ENCODE measurements around the gene SLC35F3. TPM values are rescaled to one million over a fixed set of nuclear protein-coding genes. Genes with fewer than 3 reads are reported as not detected.

SLC35F3 gene
- total and polyA plus RNA-seq, 3 experiments from 2014 or later = 0.21 to 7.8 (median 6.9) TPM

GRCh38 chr1:234001817-234002216, 97.3 kb downstream of the SLC35F3 start:
- peaks cover 13 to 30% of the 10 kb centered on the region in 2 donors for H3K27me3 Mint-ChIP-seq
- H3K27ac Mint-ChIP-seq = no peak overlapping the region
- no peaks in the 10 kb centered on the region for H3K4me1 Mint-ChIP-seq

DNA sequence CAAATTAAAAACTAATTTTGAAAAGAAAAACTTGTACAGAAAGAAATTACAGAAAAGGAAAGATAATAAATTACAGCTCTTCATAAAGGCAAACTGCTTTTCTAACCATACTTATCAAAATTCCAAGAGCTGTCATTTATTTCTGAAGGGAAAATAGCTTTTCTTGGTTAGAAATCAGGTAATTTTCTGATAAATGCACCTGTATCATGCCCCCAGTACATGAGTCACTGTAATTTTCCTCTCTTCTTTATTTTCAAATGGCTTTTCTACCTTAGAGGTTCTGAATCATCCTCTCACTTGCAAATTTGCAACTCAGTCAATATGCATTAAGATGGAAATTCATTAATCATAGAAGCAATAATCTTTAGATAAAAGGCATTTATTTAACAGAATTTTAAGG, 100.1 kb downstream of the SLC35F3 start:
- no peaks in the 10 kb centered on the region for H3K36me3 ChIP-seq (ENCODE audit: insufficient read depth, low read length)
- no peaks in the 10 kb centered on the region for H3K36me3 Mint-ChIP-seq
- no peaks in the 10 kb centered on the region for H3K27me3 ChIP-seq (ENCODE audit: insufficient read depth, low read length, poor library complexity, severe bottlenecking)
- no peak overlapping the region for H3K27ac Mint-ChIP-seq
- no peak for DNase-seq
- ChIA-PET CTCF (no interaction called here), POLR2A (no interaction called here)
- H3K4me3 ChIP-seq (ENCODE audit: low read length) = no peak overlapping the region
- no peaks in the 10 kb centered on the region for H3K9me3 ChIP-seq (ENCODE audit: low read length)
- peaks cover 12 to 26% of the 10 kb centered on the region in 2 donors for H3K27me3 Mint-ChIP-seq
- H3K27ac ChIP-seq (ENCODE audit: low read depth, low read length) = no peak overlapping the region
- no peak overlapping the region for H3K4me3 Mint-ChIP-seq
- no peaks in the 10 kb centered on the region for H3K4me1 ChIP-seq (ENCODE audit: insufficient read depth, low read length)
- no peaks in the 10 kb centered on the region for H3K4me1 Mint-ChIP-seq
- H3K9me3 Mint-ChIP-seq = peaks cover 0 to 5% (median 0%) of the 10 kb centered on the region in 5 donors

More at GRCh38 chr1:234001817-234002216, 97.3 kb downstream of the SLC35F3 start:
- no peaks in the 10 kb centered on the region for H3K9me3 ChIP-seq (ENCODE audit: low read length)
- no peak overlapping the region for H3K4me3 ChIP-seq (ENCODE audit: low read length)
- no peaks in the 10 kb centered on the region for H3K4me1 ChIP-seq (ENCODE audit: insufficient read depth, low read length)
- no peak overlapping the region for H3K4me3 Mint-ChIP-seq
- H3K27me3 ChIP-seq (ENCODE audit: insufficient read depth, low read length, poor library complexity, severe bottlenecking) = no peaks in the 10 kb centered on the region
- no peaks in the 10 kb centered on the region for H3K36me3 Mint-ChIP-seq
- DNase-seq = no peak
- POLR2A ChIA-PET = no interaction called here
- H3K9me3 Mint-ChIP-seq = peaks cover 0 to 2% (median 0%) of the 10 kb centered on the region in 5 donors
- H3K27ac ChIP-seq (ENCODE audit: low read depth, low read length) = no peak overlapping the region
- CTCF ChIA-PET = no interaction called here
- no peaks in the 10 kb centered on the region for H3K36me3 ChIP-seq (ENCODE audit: insufficient read depth, low read length)

- H3K9me3 ChIP-seq (ENCODE audit: low read length) = no peaks in the 10 kb centered on the region
- CTCF ChIA-PET = no interaction called here
- H3K36me3 Mint-ChIP-seq = no peaks in the 10 kb centered on the region
- H3K4me1 ChIP-seq (ENCODE audit: insufficient read depth, low read length) = no peaks in the 10 kb centered on the region
- POLR2A ChIA-PET = no interaction called here
- H3K36me3 ChIP-seq (ENCODE audit: insufficient read depth, low read length) = no peaks in the 10 kb centered on the region
- peaks cover 0 to 5% (median 2%) of the 10 kb centered on the region in 5 donors for H3K9me3 Mint-ChIP-seq
- H3K4me3 ChIP-seq (ENCODE audit: low read length) = no peak overlapping the region
- H3K27ac ChIP-seq (ENCODE audit: low read depth, low read length) = no peak overlapping the region
- no peaks in the 10 kb centered on the region for H3K4me1 Mint-ChIP-seq
- H3K4me3 Mint-ChIP-seq = no peak overlapping the region
- H3K27ac Mint-ChIP-seq = no peak overlapping the region
- no peaks in the 10 kb centered on the region for H3K27me3 ChIP-seq (ENCODE audit: insufficient read depth, low read length, poor library complexity, severe bottlenecking)
- no peak for DNase-seq
- peaks cover 3 to 41% of the 10 kb centered on the region in 2 donors for H3K27me3 Mint-ChIP-seq
Measured at GRCh38 chr1:234007684-234008083, 103.2 kb downstream of the SLC35F3 start.

DNA sequence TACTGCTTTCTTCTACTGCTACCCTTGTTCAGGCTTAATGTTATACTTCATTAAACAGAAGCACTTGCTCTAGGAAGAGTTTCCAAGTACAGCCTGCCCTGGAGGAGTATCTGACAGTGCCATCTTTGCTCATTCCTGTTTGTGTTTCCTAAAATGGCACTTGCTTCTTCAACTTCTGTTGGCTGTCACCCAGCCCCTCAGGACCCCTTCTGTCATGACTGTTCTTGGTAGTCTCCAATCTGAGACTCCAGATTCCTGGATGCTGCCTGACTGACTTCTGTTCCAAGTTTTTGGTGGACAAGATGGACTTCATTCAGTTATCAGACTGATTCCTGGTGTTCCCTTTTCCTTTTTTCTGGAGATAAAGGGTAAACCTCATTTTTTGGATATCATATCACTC, 104.1 kb downstream of the SLC35F3 start:
- ChIA-PET POLR2A (no interaction called here), CTCF (no interaction called here)

GRCh38 chr1:234009668-234010067, 105.2 kb downstream of the SLC35F3 start:
- ChIA-PET CTCF (no interaction called here), POLR2A (no interaction called here)
- no peak for DNase-seq
- Histone ChIP-seq H3K27ac (ENCODE audit: low read depth, low read length) (no peak overlapping the region), H3K4me1 (ENCODE audit: insufficient read depth, low read length) (no peaks in the 10 kb centered on the region), H3K36me3 (ENCODE audit: insufficient read depth, low read length) (no peaks in the 10 kb centered on the region), H3K4me3 (ENCODE audit: low read length) (no peak overlapping the region), H3K27me3 (ENCODE audit: insufficient read depth, low read length, poor library complexity, severe bottlenecking) (no peaks in the 10 kb centered on the region), H3K9me3 (ENCODE audit: low read length) (no peaks in the 10 kb centered on the region)
- no peak overlapping the region for H3K27ac Mint-ChIP-seq
- H3K27me3 Mint-ChIP-seq = peaks cover 7 to 45% of the 10 kb centered on the region in 2 donors
- H3K4me1 Mint-ChIP-seq = no peaks in the 10 kb centered on the region
- H3K36me3 Mint-ChIP-seq = no peaks in the 10 kb centered on the region
- no peak overlapping the region for H3K4me3 Mint-ChIP-seq
- H3K9me3 Mint-ChIP-seq = peaks cover 0 to 8% (median 2%) of the 10 kb centered on the region in 5 donors

More for the DNA sequence above, 104.1 kb downstream of the SLC35F3 start:
- no peak overlapping the region for H3K27ac ChIP-seq (ENCODE audit: low read depth, low read length)
- no peaks in the 10 kb centered on the region for H3K36me3 Mint-ChIP-seq
- H3K9me3 ChIP-seq (ENCODE audit: low read length) = no peaks in the 10 kb centered on the region
- H3K27ac Mint-ChIP-seq = no peak overlapping the region
- no peak overlapping the region for H3K4me3 ChIP-seq (ENCODE audit: low read length)
- peaks cover 3 to 45% of the 10 kb centered on the region in 2 donors for H3K27me3 Mint-ChIP-seq
- H3K36me3 ChIP-seq (ENCODE audit: insufficient read depth, low read length) = no peaks in the 10 kb centered on the region
- no peaks in the 10 kb centered on the region for H3K4me1 Mint-ChIP-seq
- no peaks in the 10 kb centered on the region for H3K4me1 ChIP-seq (ENCODE audit: insufficient read depth, low read length)
- H3K27me3 ChIP-seq (ENCODE audit: insufficient read depth, low read length, poor library complexity, severe bottlenecking) = no peaks in the 10 kb centered on the region
- no peak overlapping the region for H3K4me3 Mint-ChIP-seq
- no peak for DNase-seq
- peaks cover 0 to 8% (median 2%) of the 10 kb centered on the region in 5 donors for H3K9me3 Mint-ChIP-seq

GRCh38 chr1:234014208-234014607, 109.7 kb downstream of the SLC35F3 start:
- POLR2A ChIA-PET = no interaction called here
- peaks cover 0 to 8% (median 0%) of the 10 kb centered on the region in 5 donors for H3K9me3 Mint-ChIP-seq
- no peak overlapping the region for H3K4me3 ChIP-seq (ENCODE audit: low read length)
- no peaks in the 10 kb centered on the region for H3K4me1 ChIP-seq (ENCODE audit: insufficient read depth, low read length)
- H3K36me3 ChIP-seq (ENCODE audit: insufficient read depth, low read length) = no peaks in the 10 kb centered on the region
- H3K27ac ChIP-seq (ENCODE audit: low read depth, low read length) = no peak overlapping the region
- H3K27ac Mint-ChIP-seq = no peak overlapping the region
- H3K9me3 ChIP-seq (ENCODE audit: low read length) = no peaks in the 10 kb centered on the region
- CTCF ChIA-PET = no interaction called here
- H3K4me1 Mint-ChIP-seq = no peaks in the 10 kb centered on the region
- no peaks in the 10 kb centered on the region for H3K36me3 Mint-ChIP-seq
- peaks cover 6 to 24% of the 10 kb centered on the region in 2 donors for H3K27me3 Mint-ChIP-seq
- no peaks in the 10 kb centered on the region for H3K27me3 ChIP-seq (ENCODE audit: insufficient read depth, low read length, poor library complexity, severe bottlenecking)
- DNase-seq = no peak
- H3K4me3 Mint-ChIP-seq = no peak overlapping the region

DNA sequence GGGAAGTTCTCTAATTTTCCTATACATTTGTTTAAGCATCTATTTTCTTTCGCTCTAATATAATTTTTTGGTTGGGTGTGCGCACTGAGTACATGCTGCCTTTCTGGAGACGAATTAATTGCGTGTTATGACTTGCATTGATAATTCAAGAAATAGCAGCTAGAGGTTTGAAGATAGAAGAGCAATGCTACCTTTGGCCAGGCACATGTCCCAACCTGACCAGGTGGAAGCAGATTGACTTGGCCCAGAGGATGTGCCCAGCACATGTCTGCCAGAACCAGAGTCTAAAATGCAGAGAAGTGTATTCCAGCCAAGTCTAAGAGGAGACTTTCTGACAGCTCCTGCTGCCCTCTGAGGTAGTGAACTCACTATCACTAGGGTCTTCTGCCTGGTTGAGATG, 114.3 kb downstream of the SLC35F3 start:
- POLR2A ChIA-PET = no interaction called here
- no peaks in the 10 kb centered on the region for H3K36me3 Mint-ChIP-seq
- Histone ChIP-seq H3K36me3 (ENCODE audit: insufficient read depth, low read length) (no peaks in the 10 kb centered on the region), H3K4me1 (ENCODE audit: insufficient read depth, low read length) (no peaks in the 10 kb centered on the region), H3K27ac (ENCODE audit: low read depth, low read length) (no peak overlapping the region), H3K27me3 (ENCODE audit: insufficient read depth, low read length, poor library complexity, severe bottlenecking) (no peaks in the 10 kb centered on the region), H3K4me3 (ENCODE audit: low read length) (no peak overlapping the region), H3K9me3 (ENCODE audit: low read length) (no peaks in the 10 kb centered on the region)
- H3K4me1 Mint-ChIP-seq = no peaks in the 10 kb centered on the region
- H3K27ac Mint-ChIP-seq = no peak overlapping the region
- H3K4me3 Mint-ChIP-seq = no peak overlapping the region
- peaks cover 0 to 2% (median 0%) of the 10 kb centered on the region in 5 donors for H3K9me3 Mint-ChIP-seq
- peaks cover 8 to 16% of the 10 kb centered on the region in 2 donors for H3K27me3 Mint-ChIP-seq
- CTCF ChIA-PET = no interaction called here
- no peak for DNase-seq

GRCh38 chr1:234019387-234019786, 114.9 kb downstream of the SLC35F3 start:
- Mint-ChIP-seq H3K27me3 (peaks cover 10 to 16% of the 10 kb centered on the region in 2 donors), H3K4me1 (no peaks in the 10 kb centered on the region), H3K9me3 (peaks cover 0 to 2% (median 0%) of the 10 kb centered on the region in 5 donors), H3K36me3 (no peaks in the 10 kb centered on the region), H3K27ac (no peak overlapping the region), H3K4me3 (no peak overlapping the region)
- Histone ChIP-seq H3K4me1 (ENCODE audit: insufficient read depth, low read length) (no peaks in the 10 kb centered on the region), H3K27ac (ENCODE audit: low read depth, low read length) (no peak overlapping the region), H3K4me3 (ENCODE audit: low read length) (no peak overlapping the region), H3K36me3 (ENCODE audit: insufficient read depth, low read length) (no peaks in the 10 kb centered on the region), H3K9me3 (ENCODE audit: low read length) (no peaks in the 10 kb centered on the region), H3K27me3 (ENCODE audit: insufficient read depth, low read length, poor library complexity, severe bottlenecking) (no peaks in the 10 kb centered on the region)
- DNase-seq = no peak
- CTCF ChIA-PET = no interaction called here
- POLR2A ChIA-PET = no interaction called here

DNA sequence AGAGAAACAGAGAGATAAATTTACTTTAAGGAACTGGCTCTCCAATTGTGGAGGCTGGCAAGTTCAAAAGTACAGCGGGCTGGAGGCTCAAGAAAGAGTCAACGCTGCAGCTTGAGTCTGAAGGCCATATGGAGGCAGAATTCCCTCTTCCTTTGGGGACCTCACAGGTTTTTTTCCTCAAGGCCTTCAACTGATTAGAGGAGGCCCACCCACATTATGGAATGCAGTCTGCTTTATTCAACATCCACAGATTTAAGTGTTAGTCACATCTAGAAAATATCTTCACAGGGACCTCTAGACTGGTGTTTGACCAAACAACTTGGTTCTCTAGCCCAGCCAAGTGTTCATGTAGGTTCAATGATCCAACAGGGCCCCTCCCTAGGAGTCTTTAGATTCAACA, 117.8 kb downstream of the SLC35F3 start:
- Mint-ChIP-seq H3K4me1 (no peaks in the 10 kb centered on the region), H3K27ac (no peak overlapping the region), H3K4me3 (no peak overlapping the region), H3K9me3 (peaks cover 0 to 2% (median 0%) of the 10 kb centered on the region in 5 donors), H3K36me3 (no peaks in the 10 kb centered on the region), H3K27me3 (peaks cover 12 to 22% of the 10 kb centered on the region in 2 donors)
- no peak overlapping the region for H3K27ac ChIP-seq (ENCODE audit: low read depth, low read length)
- ChIA-PET POLR2A (no interaction called here), CTCF (no interaction called here)
- no peaks in the 10 kb centered on the region for H3K4me1 ChIP-seq (ENCODE audit: insufficient read depth, low read length)
- no peak for DNase-seq
- H3K4me3 ChIP-seq (ENCODE audit: low read length) = no peak overlapping the region
- no peaks in the 10 kb centered on the region for H3K9me3 ChIP-seq (ENCODE audit: low read length)
- H3K36me3 ChIP-seq (ENCODE audit: insufficient read depth, low read length) = no peaks in the 10 kb centered on the region
- H3K27me3 ChIP-seq (ENCODE audit: insufficient read depth, low read length, poor library complexity, severe bottlenecking) = no peaks in the 10 kb centered on the region
